K562 (cell line): ENCODE measurements around the gene NTNG1. TPM values are rescaled to one million over a fixed set of nuclear protein-coding genes. Genes with fewer than 3 reads are reported as not detected.
"Not testable (repeated sequence)": the region's sequence is repeated elsewhere in the genome, so short reads cannot be mapped to it uniquely, and the experiment has no call there.

ENCODE experiments used
- ATAC-seq: fragments of 200-7000 bp; cut with Tn5 transposase; 3 replicates; pipeline ENCODE4 v1.9.1; 2020; ENCODE audit warnings: moderate library complexity
- BruUV-seq: library from RNA; stranded (reverse); fragments of 400-500 nt; replicated peaks from 2 replicates; lab custom pipeline; 2021; lab: Mats Ljungman, UMichigan
- CTCF ChIA-PET: fragments of 300-600 bp; formaldehyde crosslinking; extraction: SDS; loops from one replicate; lab custom pipeline; 2021; ENCODE audit warnings: low intra/inter-chr PET ratio; lab: Yijun Ruan, JAX
- POLR2A ChIA-PET: fragments of 300-600, 350-650 bp; sonication (Branson Sonifier 250); formaldehyde crosslinking; extraction: SDS; loops from one replicate; lab custom pipeline; 2021; ENCODE audit warnings: antibody characterized with exemption, inconsistent platforms; lab: Yijun Ruan, JAX
- DNase-seq, 4 experiments: peaks; one replicate each; pipeline versions ENCODE4 v3.0.0 to v3.0.0-alpha.2; 2011 to 2018; ENCODE audit warnings: low spot score in 3 of 4, mixed read lengths in 3 of 4; ENCODE audit errors: extremely low read depth in 1 of 4
- FAIRE-seq: peaks from 2 replicates; lab custom pipeline; 2011; peaks lifted over from hg19 to GRCh38; lab: Jason Lieb, UNC
- H2AFZ ChIP-seq: 2 replicates; pipeline ENCODE4 v1.6.0; 2011; ENCODE audit warnings: low read depth, low read length, control low read depth, inconsistent platforms
- H3K27ac ChIP-seq: fragments of 200-600 bp; 3 replicates; pipeline ENCODE4 v1.8.0; 2011; ENCODE audit warnings: low read depth, mild to moderate bottlenecking, control low read depth, inconsistent platforms, low read length, moderate library complexity, mixed read lengths; ENCODE audit errors: extremely low read depth
- H3K27me3 ChIP-seq, 2 experiments: fragments of 300-600 bp in 1 of 2; 2 replicates in 1 of 2; 3 replicates in 1 of 2; pipeline versions ENCODE4 v1.6.0 to v1.8.0; 2011; ENCODE audit warnings: inconsistent platforms in 2 of 2, low read length in 2 of 2, mild to moderate bottlenecking in 1 of 2, mixed read lengths in 1 of 2, moderate library complexity in 1 of 2; ENCODE audit not compliant: control insufficient read depth in 2 of 2, insufficient read depth in 2 of 2
- H3K36me3 ChIP-seq: fragments of 300-600 bp; 3 replicates; pipeline ENCODE4 v1.8.0; 2011; ENCODE audit warnings: mild to moderate bottlenecking, low read length, inconsistent platforms; ENCODE audit not compliant: control insufficient read depth, insufficient read depth
- H3K4me1 ChIP-seq, 2 experiments: fragments of 200-600 bp in 1 of 2; replicated peaks in 1 of 2; 2 replicates in 1 of 2; 3 replicates in 1 of 2; pipeline versions ENCODE4 v1.5.1 to v1.8.0; 2011; ENCODE audit warnings: inconsistent platforms in 2 of 2, low read length in 2 of 2, mild to moderate bottlenecking in 1 of 2, mixed read lengths in 1 of 2, moderate library complexity in 1 of 2; ENCODE audit not compliant: control insufficient read depth in 2 of 2, insufficient read depth in 2 of 2
- H3K4me2 ChIP-seq: 2 replicates; pipeline ENCODE4 v1.6.1; 2011; ENCODE audit warnings: low read length, control low read depth, inconsistent platforms, mixed read lengths; ENCODE audit not compliant: insufficient read depth
- H3K4me3 ChIP-seq: fragments of 200-600 bp; sonication (generic), shearing (Covaris generic); 2 replicates; pipeline ENCODE4 v1.5.1; 2016; ENCODE audit warnings: control low read depth, inconsistent platforms
- H3K79me2 ChIP-seq: fragments of 200-600 bp; 3 replicates; pipeline ENCODE4 v1.8.0; 2011; ENCODE audit warnings: low read length, inconsistent platforms; ENCODE audit not compliant: control insufficient read depth, insufficient read depth
- H3K9ac ChIP-seq, 2 experiments: 2 replicates each; pipeline versions ENCODE4 v1.6.0 to v1.6.1; 2011; ENCODE audit warnings: low read depth in 2 of 2, low read length in 2 of 2, control low read depth in 1 of 2, inconsistent platforms in 1 of 2, mild to moderate bottlenecking in 1 of 2, mixed read lengths in 1 of 2; ENCODE audit not compliant: insufficient read depth in 1 of 2
- H3K9me1 ChIP-seq: one replicate; pipeline ENCODE4 v1.6.0; 2011; ENCODE audit warnings: inconsistent platforms, mild to moderate bottlenecking, low read length, moderate library complexity; ENCODE audit not compliant: control insufficient read depth, insufficient read depth
- H3K9me3 ChIP-seq: replicated peaks from 2 replicates; pipeline ENCODE4 v1.5.1; 2011; ENCODE audit warnings: low read depth, low read length, inconsistent platforms; ENCODE audit not compliant: control insufficient read depth, insufficient read depth
- H4K20me1 ChIP-seq: replicated peaks from 2 replicates; pipeline ENCODE4 v1.6.1; 2011; ENCODE audit warnings: low read length, inconsistent platforms, mixed read lengths; ENCODE audit not compliant: control insufficient read depth, insufficient read depth
- TAF9B ChIP-seq: fragments of 450-650 bp; IDR thresholded peaks from 2 replicates; pipeline ENCODE4 v1.6.1; 2018; ENCODE audit warnings: mild to moderate bottlenecking; ENCODE audit not compliant: partially characterized antibody
- ZNF707 ChIP-seq: fragments of 250-450 bp; sonication (Bioruptor Pico); conservative IDR thresholded peaks from 2 replicates; pipeline ENCODE4 v1.8.0; 2022; ENCODE audit warnings: inconsistent platforms, mild to moderate bottlenecking, moderate library complexity
- WGBS: fragments of 100-300 bp; shearing (Covaris generic); methylation state at CpG from one replicate; pipeline ENCODE4 v1.1.6; 2016; ENCODE audit warnings: low coverage, mixed read lengths; ENCODE audit not compliant: insufficient coverage; ENCODE audit errors: missing lambda C conversion rate; 5-methylcytosine and 5-hydroxymethylcytosine counted together
- in situ Hi-C: fragments of 300-500 bp; cut with MboI; formaldehyde crosslinking; loops from 4 replicates; pipeline ENCODE4 v1.15.0; 2018; ENCODE audit warnings: inconsistent platforms, mixed read lengths
- intact Hi-C: fragments of 100-400 bp; cut with micrococcal nuclease; formaldehyde crosslinking; loops from 2 replicates; pipeline ENCODE4 v1.14.2; 2022
- polyA plus RNA-seq, 8 experiments: library from polyadenylated mRNA; depleted of rRNA in 4 of 8; stranded (reverse) in 5 of 8; unstranded in 3 of 8; fragments of >200 nt; fragmentation: Nextera tagmentation in 2 of 8; fragmentation: Illumina TruSeq in 1 of 8; extraction: Ambion mirVana in 2 of 8; extraction: Trizol in 1 of 8; gene quantifications; 2 replicates each; pipeline versions ENCODE4 v1.2.1 to v1.2.3, GENCODE V29; 2011 to 2014; ENCODE audit warnings: inconsistent platforms in 1 of 8, missing spikeins in 1 of 8
- total RNA-seq, 7 experiments: library from RNA; depleted of rRNA in 6 of 7; stranded (reverse); fragments of >200 nt in 6 of 7; fragmentation: Illumina TruSeq in 2 of 7; extraction: Trizol in 2 of 7; gene quantifications; 2 replicates each; pipeline versions ENCODE4 v1.2.1 to v1.2.3, GENCODE V29; 2011 to 2021; ENCODE audit warnings: low replicate concordance in 1 of 7

NTNG1 gene
- total and polyA plus RNA-seq, 9 of the 15 experiments (the other 6 are each of a cell fraction or from before 2014, with no cell fraction given): not detected

DNA sequence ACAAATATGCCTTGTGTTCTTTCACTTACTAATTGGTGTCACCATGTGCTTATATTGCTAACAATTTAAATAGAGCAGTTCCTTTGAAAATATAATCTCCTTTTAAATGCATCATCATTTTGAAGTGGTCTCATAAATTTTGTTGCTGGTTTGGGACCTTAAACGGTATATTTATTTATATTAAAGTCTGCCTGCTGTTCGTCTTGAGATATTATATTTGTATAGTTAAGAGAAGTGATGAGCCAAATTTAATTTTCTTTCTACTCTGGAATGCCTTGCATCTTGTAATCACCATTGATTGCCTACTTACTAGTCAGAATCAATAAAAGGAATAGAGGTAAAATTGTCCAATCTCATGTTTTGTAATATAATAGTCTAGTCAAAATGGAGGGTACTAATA lies 91.6 kb downstream of the NTNG1 start:
- no peaks in the 10 kb centered on the region for H3K9me3 ChIP-seq
- in situ Hi-C loops: no loop called here
- no peaks in the 10 kb centered on the region for H4K20me1 ChIP-seq
- no peaks in the 10 kb centered on the region for H3K27me3 ChIP-seq
- DNase-seq (no peak), FAIRE-seq (no peak), ATAC-seq (no peak)
- TF ChIP-seq TAF9B: no peak
- no peaks in the 10 kb centered on the region for H3K36me3 ChIP-seq
- intact Hi-C loops: no loop called here
- POLR2A ChIA-PET: no interaction called here
- no peak overlapping the region for H3K27ac ChIP-seq
- CTCF ChIA-PET: no interaction called here
- H3K9ac ChIP-seq: no peak overlapping the region
- H2AFZ ChIP-seq: no peak overlapping the region
- H3K4me1 ChIP-seq: no peaks in the 10 kb centered on the region
- H3K9me1 ChIP-seq: no peaks in the 10 kb centered on the region
- BruUV-seq: no TSS peak
- 0% methylated on average over 2 of the region's 2 CpGs for WGBS
- H3K79me2 ChIP-seq: no peaks in the 10 kb centered on the region
- no peak overlapping the region for H3K4me3 ChIP-seq
- H3K4me2 ChIP-seq: no peak overlapping the region

DNA sequence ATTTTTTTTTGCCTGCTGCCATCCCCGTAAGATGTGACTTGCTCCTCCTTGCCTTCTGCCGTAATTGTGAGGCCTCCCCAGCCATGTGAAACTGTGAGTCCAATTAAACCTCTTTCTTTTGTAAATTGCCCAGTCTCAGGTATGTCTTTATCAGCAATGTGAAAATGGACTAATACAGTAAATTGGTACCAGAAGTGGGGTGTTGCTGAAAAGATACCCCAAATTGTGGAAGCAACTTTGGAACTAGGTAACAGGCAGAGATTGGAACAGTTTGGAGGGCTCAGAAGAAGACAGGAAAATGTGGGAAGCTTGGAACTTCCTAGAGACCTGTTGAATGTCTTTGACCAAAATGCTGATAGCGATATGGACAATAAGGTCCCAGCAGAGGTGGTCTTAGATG lies 95.9 kb downstream of the NTNG1 start:
- 0% methylated on average over 3 of the region's 3 CpGs for WGBS
- intact Hi-C loops, H2AFZ ChIP-seq, FAIRE-seq, H4K20me1 ChIP-seq, H3K4me3 ChIP-seq, DNase-seq, H3K36me3 ChIP-seq, CTCF ChIA-PET, H3K27ac ChIP-seq, H3K79me2 ChIP-seq, H3K9ac ChIP-seq, BruUV-seq, H3K4me2 ChIP-seq, H3K9me1 ChIP-seq, H3K4me1 ChIP-seq, in situ Hi-C loops, H3K9me3 ChIP-seq, H3K27me3 ChIP-seq, POLR2A ChIA-PET, ATAC-seq: not testable (repeated sequence)
- TF ChIP-seq ZNF707 (CRISPR knock-in tag): peak; percentile 89
